ENCODE results near the gene CLCN3.

- peak; percentile 76 for TF ChIP-seq POLR2A (IDR thresholded peaks at IDR 0.05; ENCODE audit: extremely low read depth, insufficient read length)
- TF ChIP-seq CTCF (IDR thresholded peaks at IDR 0.05; ENCODE audit: low read depth, low read length), result no peak
Measured at GRCh38 chr4:169619958-169620879, at the start of gene CLCN3.

Measured in NB4 (cell line).